Progenitor cell of endocrine pancreas (in vitro differentiated cells): Measurements from ENCODE around the gene LRRC8A. TPM values are rescaled to one million over a fixed set of nuclear protein-coding genes. Genes with fewer than 3 reads are reported as not detected.

Experiments used
- DNase-seq: peaks from one replicate; pipeline ENCODE4 v3.0.0; 2021; ENCODE audit warnings: low spot score; ENCODE audit not compliant: unreplicated experiment
- H3K27ac Mint-ChIP-seq: 2 replicates; pipeline ENCODE4 v1.8.0; 2021; ENCODE audit warnings: mild to moderate bottlenecking, moderate library complexity, mixed read lengths
- H3K27me3 Mint-ChIP-seq: 2 replicates; pipeline ENCODE4 v1.8.0; 2021; ENCODE audit warnings: mixed read lengths
- H3K36me3 Mint-ChIP-seq: 2 replicates; pipeline ENCODE4 v1.8.0; 2022; ENCODE audit warnings: mixed read lengths; ENCODE audit not compliant: insufficient read depth
- H3K4me1 Mint-ChIP-seq: 2 replicates; pipeline ENCODE4 v1.8.0; 2021; ENCODE audit warnings: low read depth, mixed read lengths
- H3K4me3 Mint-ChIP-seq: 2 replicates; pipeline ENCODE4 v1.8.0; 2021; ENCODE audit warnings: low read depth, mild to moderate bottlenecking, moderate library complexity, mixed read lengths
- H3K9me3 Mint-ChIP-seq: 2 replicates; pipeline ENCODE4 v1.8.0; 2021; ENCODE audit warnings: low read depth, mixed read lengths
- total RNA-seq: library from RNA; stranded (reverse); gene quantifications from 2 replicates; pipeline ENCODE4 v1.2.1, GENCODE V29; 2021
- TF ChIP-seq, protein P1 (sequence below): fragments of 200-600 bp; sonication (generic); IDR thresholded peaks from one replicate; pipeline ENCODE4 v1.5.0; 2021; ENCODE audit warnings: antibody characterized with exemption, mild to moderate bottlenecking; ENCODE audit not compliant: unreplicated experiment

The LRRC8A gene
- total RNA-seq, 1 donor from 2014 or later, result 38.2 TPM

DNA sequence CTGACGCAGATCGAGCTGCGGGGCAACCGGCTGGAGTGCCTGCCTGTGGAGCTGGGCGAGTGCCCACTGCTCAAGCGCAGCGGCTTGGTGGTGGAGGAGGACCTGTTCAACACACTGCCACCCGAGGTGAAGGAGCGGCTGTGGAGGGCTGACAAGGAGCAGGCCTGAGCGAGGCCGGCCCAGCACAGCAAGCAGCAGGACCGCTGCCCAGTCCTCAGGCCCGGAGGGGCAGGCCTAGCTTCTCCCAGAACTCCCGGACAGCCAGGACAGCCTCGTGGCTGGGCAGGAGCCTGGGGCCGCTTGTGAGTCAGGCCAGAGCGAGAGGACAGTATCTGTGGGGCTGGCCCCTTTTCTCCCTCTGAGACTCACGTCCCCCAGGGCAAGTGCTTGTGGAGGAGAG is 34.3 kb downstream of the LRRC8A start:
- peaks cover 19% of the 10 kb centered on the region for H3K4me1 Mint-ChIP-seq
- TF ChIP-seq, protein P1, sequence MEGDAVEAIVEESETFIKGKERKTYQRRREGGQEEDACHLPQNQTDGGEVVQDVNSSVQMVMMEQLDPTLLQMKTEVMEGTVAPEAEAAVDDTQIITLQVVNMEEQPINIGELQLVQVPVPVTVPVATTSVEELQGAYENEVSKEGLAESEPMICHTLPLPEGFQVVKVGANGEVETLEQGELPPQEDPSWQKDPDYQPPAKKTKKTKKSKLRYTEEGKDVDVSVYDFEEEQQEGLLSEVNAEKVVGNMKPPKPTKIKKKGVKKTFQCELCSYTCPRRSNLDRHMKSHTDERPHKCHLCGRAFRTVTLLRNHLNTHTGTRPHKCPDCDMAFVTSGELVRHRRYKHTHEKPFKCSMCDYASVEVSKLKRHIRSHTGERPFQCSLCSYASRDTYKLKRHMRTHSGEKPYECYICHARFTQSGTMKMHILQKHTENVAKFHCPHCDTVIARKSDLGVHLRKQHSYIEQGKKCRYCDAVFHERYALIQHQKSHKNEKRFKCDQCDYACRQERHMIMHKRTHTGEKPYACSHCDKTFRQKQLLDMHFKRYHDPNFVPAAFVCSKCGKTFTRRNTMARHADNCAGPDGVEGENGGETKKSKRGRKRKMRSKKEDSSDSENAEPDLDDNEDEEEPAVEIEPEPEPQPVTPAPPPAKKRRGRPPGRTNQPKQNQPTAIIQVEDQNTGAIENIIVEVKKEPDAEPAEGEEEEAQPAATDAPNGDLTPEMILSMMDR, result no peak
- no peaks in the 10 kb centered on the region for H3K27me3 Mint-ChIP-seq
- DNase-seq, result no peak
- no peaks in the 10 kb centered on the region for H3K9me3 Mint-ChIP-seq
- H3K4me3 Mint-ChIP-seq, result no peak overlapping the region
- peaks cover 9% of the 10 kb centered on the region for H3K36me3 Mint-ChIP-seq
- no peak overlapping the region for H3K27ac Mint-ChIP-seq

DNA sequence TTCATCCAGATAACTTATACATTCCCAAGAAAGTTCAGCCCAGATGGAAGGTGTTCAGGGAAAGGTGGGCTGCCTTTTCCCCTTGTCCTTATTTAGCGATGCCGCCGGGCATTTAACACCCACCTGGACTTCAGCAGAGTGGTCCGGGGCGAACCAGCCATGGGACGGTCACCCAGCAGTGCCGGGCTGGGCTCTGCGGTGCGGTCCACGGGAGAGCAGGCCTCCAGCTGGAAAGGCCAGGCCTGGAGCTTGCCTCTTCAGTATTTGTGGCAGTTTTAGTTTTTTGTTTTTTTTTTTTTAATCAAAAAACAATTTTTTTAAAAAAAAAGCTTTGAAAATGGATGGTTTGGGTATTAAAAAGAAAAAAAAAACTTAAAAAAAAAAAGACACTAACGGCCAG is 34.8 kb downstream of the LRRC8A start:
- TF ChIP-seq, protein P1, result no peak
- Mint-ChIP-seq H3K4me1 (peaks cover 20% of the 10 kb centered on the region), H3K4me3 (no peak overlapping the region), H3K27ac (no peak overlapping the region), H3K9me3 (no peaks in the 10 kb centered on the region), H3K36me3 (peaks cover 9% of the 10 kb centered on the region), H3K27me3 (no peaks in the 10 kb centered on the region)
- no peak for DNase-seq

DNA sequence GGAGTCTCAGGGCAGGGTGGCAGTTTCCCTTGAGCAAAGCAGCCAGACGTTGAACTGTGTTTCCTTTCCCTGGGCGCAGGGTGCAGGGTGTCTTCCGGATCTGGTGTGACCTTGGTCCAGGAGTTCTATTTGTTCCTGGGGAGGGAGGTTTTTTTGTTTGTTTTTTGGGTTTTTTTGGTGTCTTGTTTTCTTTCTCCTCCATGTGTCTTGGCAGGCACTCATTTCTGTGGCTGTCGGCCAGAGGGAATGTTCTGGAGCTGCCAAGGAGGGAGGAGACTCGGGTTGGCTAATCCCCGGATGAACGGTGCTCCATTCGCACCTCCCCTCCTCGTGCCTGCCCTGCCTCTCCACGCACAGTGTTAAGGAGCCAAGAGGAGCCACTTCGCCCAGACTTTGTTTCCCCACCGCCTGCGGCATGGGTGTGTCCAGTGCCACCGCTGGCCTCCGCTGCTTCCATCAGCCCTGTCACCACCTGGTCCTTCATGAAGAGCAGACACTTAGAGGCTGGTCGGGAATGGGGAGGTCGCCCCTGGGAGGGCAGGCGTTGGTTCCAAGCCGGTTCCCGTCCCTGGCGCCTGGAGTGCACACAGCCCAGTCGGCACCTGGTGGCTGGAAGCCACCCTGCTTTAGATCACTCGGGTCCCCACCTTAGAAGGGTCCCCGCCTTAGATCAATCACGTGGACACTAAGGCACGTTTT is 35.4 kb downstream of the LRRC8A start:
- H3K27ac Mint-ChIP-seq, result no peak overlapping the region
- TF ChIP-seq, protein P1, result no peak

DNA sequence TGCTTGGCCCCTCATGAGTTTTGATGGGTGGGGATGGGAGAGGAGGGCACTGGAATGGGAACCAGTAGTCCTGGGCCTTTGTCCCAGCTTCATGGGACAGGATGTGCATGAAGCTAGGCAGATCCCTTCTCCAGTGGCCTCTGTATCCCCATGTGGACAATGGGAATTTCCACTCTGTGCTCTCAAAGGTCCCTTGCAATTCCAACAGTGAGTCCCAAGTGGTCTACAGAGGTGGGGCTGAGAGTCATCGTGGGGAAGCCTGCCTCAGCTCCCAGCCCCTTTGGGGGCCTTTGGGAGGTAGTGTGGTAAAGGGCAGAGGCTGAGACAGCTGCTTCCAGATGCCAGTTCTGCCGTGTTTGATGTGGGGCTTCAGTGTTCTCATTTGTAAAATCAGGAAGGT is 37.0 kb downstream of the LRRC8A start:
- no peak overlapping the region for H3K4me3 Mint-ChIP-seq
- no peak overlapping the region for H3K27ac Mint-ChIP-seq
- H3K9me3 Mint-ChIP-seq, result no peaks in the 10 kb centered on the region
- no peak for DNase-seq
- peaks cover 6% of the 10 kb centered on the region for H3K4me1 Mint-ChIP-seq
- no peaks in the 10 kb centered on the region for H3K27me3 Mint-ChIP-seq
- peaks cover 7% of the 10 kb centered on the region for H3K36me3 Mint-ChIP-seq
- TF ChIP-seq, protein P1, result no peak

More for the DNA sequence above, 35.4 kb downstream of the LRRC8A start:
- Mint-ChIP-seq H3K36me3 (peaks cover 9% of the 10 kb centered on the region), H3K9me3 (no peaks in the 10 kb centered on the region), H3K4me1 (peaks cover 17% of the 10 kb centered on the region), H3K4me3 (no peak overlapping the region), H3K27me3 (no peaks in the 10 kb centered on the region)
- no peak for DNase-seq

DNA sequence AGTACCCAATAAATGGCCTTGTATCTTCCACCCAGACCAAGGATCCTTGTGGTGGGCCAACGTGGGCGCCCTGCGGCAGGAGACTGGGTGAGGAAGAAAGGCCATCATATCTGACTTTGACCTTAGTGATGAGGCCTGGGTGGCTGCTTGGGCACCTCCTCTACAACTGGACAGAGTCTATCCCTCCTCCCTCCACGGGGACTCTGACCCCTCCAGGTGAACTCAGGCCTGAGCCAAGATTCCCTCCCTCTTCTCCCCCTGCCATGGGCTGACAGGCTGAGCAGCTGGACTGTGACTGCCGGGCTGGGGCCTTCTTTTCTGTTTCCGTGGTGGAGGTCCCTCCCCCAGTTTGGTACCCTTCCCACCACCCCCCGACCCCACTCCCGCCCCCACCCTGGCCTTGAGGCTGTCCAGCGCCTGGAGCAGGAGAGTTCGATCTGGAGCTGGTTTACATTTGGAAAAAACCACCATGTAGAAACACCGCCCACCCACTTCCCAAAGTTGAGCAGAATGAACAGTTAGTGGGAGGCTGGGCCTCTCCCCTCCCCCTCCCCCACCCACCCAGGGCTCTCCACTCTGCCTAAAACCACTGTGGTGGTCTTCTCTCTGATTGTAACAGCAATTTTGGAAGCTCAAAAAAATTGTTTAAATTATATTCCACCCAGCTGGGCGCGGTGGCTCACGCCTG is 37.6 kb downstream of the LRRC8A start:
- Mint-ChIP-seq H3K4me1 (peaks cover 6% of the 10 kb centered on the region), H3K9me3 (no peaks in the 10 kb centered on the region), H3K27ac (no peak overlapping the region), H3K4me3 (no peak overlapping the region), H3K27me3 (no peaks in the 10 kb centered on the region), H3K36me3 (peaks cover 7% of the 10 kb centered on the region)
- TF ChIP-seq, protein P1, result no peak
- no peak for DNase-seq
